22Rv1 (cell line): ENCODE results near the gene RALGAPA1.

Experiments used
- ZFX ChIP-seq: fragments of 450-650 bp; IDR thresholded peaks from 2 replicates; pipeline ENCODE4 v1.6.1; 2017; ENCODE audit warnings: antibody characterized with exemption, borderline replicate concordance
- TF ChIP-seq, protein P1 (sequence below): fragments of 450-650 bp; IDR thresholded peaks from 2 replicates; pipeline ENCODE4 v1.5.1; 2017; ENCODE audit warnings: mild to moderate bottlenecking

DNA sequence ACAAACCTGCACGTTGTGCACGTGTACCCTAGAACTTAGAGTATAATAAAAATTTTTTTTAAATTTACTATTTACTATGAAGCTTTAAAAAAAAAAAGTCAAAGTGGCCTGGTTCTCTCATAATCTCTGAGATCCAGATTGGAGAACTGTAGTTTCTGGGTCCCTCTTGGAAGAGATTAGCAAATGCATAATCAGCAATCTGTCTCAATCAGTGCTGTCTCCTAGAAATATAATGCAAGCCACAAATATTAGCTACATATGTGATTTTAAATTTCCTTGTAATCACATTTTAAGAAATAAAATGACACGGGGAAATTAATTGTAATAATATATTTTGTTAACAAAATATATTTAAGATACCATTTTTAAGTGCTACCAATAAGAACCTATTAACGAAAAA is 32.3 kb downstream of the RALGAPA1 start:
- TF ChIP-seq, protein P1, sequence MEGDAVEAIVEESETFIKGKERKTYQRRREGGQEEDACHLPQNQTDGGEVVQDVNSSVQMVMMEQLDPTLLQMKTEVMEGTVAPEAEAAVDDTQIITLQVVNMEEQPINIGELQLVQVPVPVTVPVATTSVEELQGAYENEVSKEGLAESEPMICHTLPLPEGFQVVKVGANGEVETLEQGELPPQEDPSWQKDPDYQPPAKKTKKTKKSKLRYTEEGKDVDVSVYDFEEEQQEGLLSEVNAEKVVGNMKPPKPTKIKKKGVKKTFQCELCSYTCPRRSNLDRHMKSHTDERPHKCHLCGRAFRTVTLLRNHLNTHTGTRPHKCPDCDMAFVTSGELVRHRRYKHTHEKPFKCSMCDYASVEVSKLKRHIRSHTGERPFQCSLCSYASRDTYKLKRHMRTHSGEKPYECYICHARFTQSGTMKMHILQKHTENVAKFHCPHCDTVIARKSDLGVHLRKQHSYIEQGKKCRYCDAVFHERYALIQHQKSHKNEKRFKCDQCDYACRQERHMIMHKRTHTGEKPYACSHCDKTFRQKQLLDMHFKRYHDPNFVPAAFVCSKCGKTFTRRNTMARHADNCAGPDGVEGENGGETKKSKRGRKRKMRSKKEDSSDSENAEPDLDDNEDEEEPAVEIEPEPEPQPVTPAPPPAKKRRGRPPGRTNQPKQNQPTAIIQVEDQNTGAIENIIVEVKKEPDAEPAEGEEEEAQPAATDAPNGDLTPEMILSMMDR = no peak
- no peak for TF ChIP-seq ZFX
